ENCODE data around the gene POLR3B. TPM values are rescaled to one million over a fixed set of nuclear protein-coding genes. Genes with fewer than 3 reads are reported as not detected.

POLR3B gene
- total RNA-seq, 1 experiment from 2014 or later: 14.8 TPM

GRCh38 chr12:106345746-106346145, 11.8 kb upstream of the POLR3B start:
- ChIA-PET POLR2A (ENCODE audit: low non-redundant PET) (no interaction called here), CTCF (no interaction called here)
- Histone ChIP-seq H3K9me3 (ENCODE audit: low read depth, low read length, poor library complexity, severe bottlenecking) (no peaks in the 10 kb centered on the region), H3K27ac (ENCODE audit: low read depth, low read length, poor library complexity, severe bottlenecking) (no peak overlapping the region), H3K36me3 (ENCODE audit: insufficient read depth, low read length, poor library complexity, severe bottlenecking) (no peaks in the 10 kb centered on the region), H3K4me1 (ENCODE audit: insufficient read depth, low read length, poor library complexity, severe bottlenecking) (no peaks in the 10 kb centered on the region), H3K27me3 (replicated peaks; ENCODE audit: insufficient read depth, low read depth, low read length, poor library complexity) (peaks cover 4% of the 10 kb centered on the region), H3K4me3 (ENCODE audit: low read depth, low read length, poor library complexity, severe bottlenecking) (no peak overlapping the region)
- peak; percentile 34; the same call in 1 of the 2 replicates for TF ChIP-seq CTCF (conservative IDR thresholded peaks at IDR 0.05; ENCODE audit: low read depth, low read length)
- no peak for TF ChIP-seq EZH2 (IDR thresholded peaks at IDR 0.05; ENCODE audit: borderline replicate concordance, low read depth, low read length, poor library complexity, severe bottlenecking)
- intact Hi-C loops (cut with micrococcal nuclease; ENCODE audit: unreplicated experiment): no loop called here
- BruUV-seq (replicated peaks): no TSS peak
- peak; percentile 20 for DNase-seq (ENCODE audit: low spot score)

- no peak overlapping the region for H3K4me3 ChIP-seq (ENCODE audit: low read depth, low read length, poor library complexity, severe bottlenecking)
- no peak for TF ChIP-seq EZH2 (IDR thresholded peaks at IDR 0.05; ENCODE audit: borderline replicate concordance, low read depth, low read length, poor library complexity, severe bottlenecking)
- TF ChIP-seq CTCF (conservative IDR thresholded peaks at IDR 0.05; ENCODE audit: low read depth, low read length): no peak
- no peaks in the 10 kb centered on the region for H3K36me3 ChIP-seq (ENCODE audit: insufficient read depth, low read length, poor library complexity, severe bottlenecking)
- intact Hi-C loops (cut with micrococcal nuclease; ENCODE audit: unreplicated experiment): no loop called here
- H3K27me3 ChIP-seq (replicated peaks; ENCODE audit: insufficient read depth, low read depth, low read length, poor library complexity): peaks cover 4% of the 10 kb centered on the region
- no peak overlapping the region for H3K27ac ChIP-seq (ENCODE audit: low read depth, low read length, poor library complexity, severe bottlenecking)
- DNase-seq (ENCODE audit: low spot score): no peak
- ChIA-PET POLR2A (ENCODE audit: low non-redundant PET) (no interaction called here), CTCF (no interaction called here)
- BruUV-seq (replicated peaks): no TSS peak
- no peaks in the 10 kb centered on the region for H3K9me3 ChIP-seq (ENCODE audit: low read depth, low read length, poor library complexity, severe bottlenecking)
- H3K4me1 ChIP-seq (ENCODE audit: insufficient read depth, low read length, poor library complexity, severe bottlenecking): no peaks in the 10 kb centered on the region
Observed at GRCh38 chr12:106348411-106348810, 9.1 kb upstream of the POLR3B start.

GRCh38 chr12:106353175-106353574, 4.4 kb upstream of the POLR3B start:
- POLR2A ChIA-PET (ENCODE audit: low non-redundant PET): no interaction called here
- no peak overlapping the region for H3K27ac ChIP-seq (ENCODE audit: low read depth, low read length, poor library complexity, severe bottlenecking)
- BruUV-seq (replicated peaks): no TSS peak

More at GRCh38 chr12:106353175-106353574, 4.4 kb upstream of the POLR3B start:
- Histone ChIP-seq H3K36me3 (ENCODE audit: insufficient read depth, low read length, poor library complexity, severe bottlenecking) (no peaks in the 10 kb centered on the region), H3K27me3 (replicated peaks; ENCODE audit: insufficient read depth, low read depth, low read length, poor library complexity) (peaks cover 4% of the 10 kb centered on the region), H3K4me3 (ENCODE audit: low read depth, low read length, poor library complexity, severe bottlenecking) (no peak overlapping the region), H3K9me3 (ENCODE audit: low read depth, low read length, poor library complexity, severe bottlenecking) (no peaks in the 10 kb centered on the region), H3K4me1 (ENCODE audit: insufficient read depth, low read length, poor library complexity, severe bottlenecking) (peaks cover 3% of the 10 kb centered on the region)
- intact Hi-C loops (cut with micrococcal nuclease; ENCODE audit: unreplicated experiment): loop anchor here (10.0 kb wide), 1 partner anchor 128 kb away; no protein-coding TSS in a partner anchor
- CTCF ChIA-PET: no interaction called here
- no peak for DNase-seq (ENCODE audit: low spot score)
- TF ChIP-seq EZH2 (IDR thresholded peaks at IDR 0.05; ENCODE audit: borderline replicate concordance, low read depth, low read length, poor library complexity, severe bottlenecking): no peak
- no peak for TF ChIP-seq CTCF (conservative IDR thresholded peaks at IDR 0.05; ENCODE audit: low read depth, low read length)
